ENCODE data around the gene ADAMTS2.

ADAMTS2 gene

DNA sequence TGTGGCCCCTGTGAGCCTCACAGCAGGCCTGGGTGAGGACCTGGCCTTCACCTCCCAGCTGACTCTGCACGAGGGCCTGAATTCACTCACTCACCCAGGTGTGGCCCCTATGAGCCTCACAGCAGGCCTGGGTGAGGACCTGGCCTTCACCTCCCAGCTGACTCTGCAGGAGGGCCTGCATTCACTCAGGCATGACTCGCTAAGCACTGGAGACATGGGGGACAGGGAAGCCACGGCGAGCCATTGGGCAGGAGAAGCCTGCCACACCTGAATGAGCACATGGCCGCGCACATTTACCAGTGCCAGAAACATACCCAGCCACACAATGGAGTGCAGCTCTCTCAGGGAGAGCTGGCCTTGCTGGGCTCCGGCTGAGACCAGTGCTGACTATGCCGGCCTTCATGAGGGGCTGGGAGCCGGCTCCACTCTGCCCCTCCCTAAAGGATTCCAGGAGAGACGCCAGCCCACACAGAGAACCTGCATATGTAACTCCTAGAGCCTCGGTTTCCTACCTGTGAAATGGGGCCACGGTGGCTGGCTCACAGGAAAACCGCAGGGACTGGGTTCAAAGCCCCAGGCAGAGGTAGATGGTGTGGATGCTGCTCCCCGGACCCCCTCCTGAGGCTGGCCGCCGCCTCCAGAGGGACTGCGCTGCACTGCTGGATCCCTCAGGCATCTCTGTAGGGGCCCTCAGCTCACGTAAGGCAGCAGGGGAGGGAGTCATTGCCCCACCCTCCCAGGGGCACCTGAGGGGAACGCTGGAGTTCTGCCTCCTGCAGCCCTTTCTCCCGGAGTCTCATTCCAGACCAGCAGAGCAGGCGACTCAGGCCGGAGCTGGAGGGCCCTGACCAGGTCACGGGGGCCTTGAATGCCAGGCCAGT is 7.2 kb downstream of the ADAMTS2 start:
- H3K4me2 ChIP-seq (ENCODE audit: low read depth, low read length, poor library complexity, severe bottlenecking) = no peak overlapping the region
- no peaks in the 10 kb centered on the region for H3K79me2 ChIP-seq (ENCODE audit: insufficient read depth, low read length)
- no peaks in the 10 kb centered on the region for H3K9me2 ChIP-seq (replicated peaks; ENCODE audit: insufficient read depth, low read length)
- H3K36me3 ChIP-seq (ENCODE audit: low read length) = no peaks in the 10 kb centered on the region
- no peak overlapping the region for H3K27ac ChIP-seq (ENCODE audit: low read depth, low read length)
- no peaks in the 10 kb centered on the region for H3K9me3 ChIP-seq (ENCODE audit: insufficient read depth, low read length)
- TF ChIP-seq, protein P1, sequence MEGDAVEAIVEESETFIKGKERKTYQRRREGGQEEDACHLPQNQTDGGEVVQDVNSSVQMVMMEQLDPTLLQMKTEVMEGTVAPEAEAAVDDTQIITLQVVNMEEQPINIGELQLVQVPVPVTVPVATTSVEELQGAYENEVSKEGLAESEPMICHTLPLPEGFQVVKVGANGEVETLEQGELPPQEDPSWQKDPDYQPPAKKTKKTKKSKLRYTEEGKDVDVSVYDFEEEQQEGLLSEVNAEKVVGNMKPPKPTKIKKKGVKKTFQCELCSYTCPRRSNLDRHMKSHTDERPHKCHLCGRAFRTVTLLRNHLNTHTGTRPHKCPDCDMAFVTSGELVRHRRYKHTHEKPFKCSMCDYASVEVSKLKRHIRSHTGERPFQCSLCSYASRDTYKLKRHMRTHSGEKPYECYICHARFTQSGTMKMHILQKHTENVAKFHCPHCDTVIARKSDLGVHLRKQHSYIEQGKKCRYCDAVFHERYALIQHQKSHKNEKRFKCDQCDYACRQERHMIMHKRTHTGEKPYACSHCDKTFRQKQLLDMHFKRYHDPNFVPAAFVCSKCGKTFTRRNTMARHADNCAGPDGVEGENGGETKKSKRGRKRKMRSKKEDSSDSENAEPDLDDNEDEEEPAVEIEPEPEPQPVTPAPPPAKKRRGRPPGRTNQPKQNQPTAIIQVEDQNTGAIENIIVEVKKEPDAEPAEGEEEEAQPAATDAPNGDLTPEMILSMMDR (IDR thresholded peaks at IDR 0.05; ENCODE audit: insufficient read depth, low read length, poor library complexity, severe bottlenecking) = no peak
- TF ChIP-seq EZH2phosphoT487 (conservative IDR thresholded peaks at IDR 0.05; ENCODE audit: low read length) = no peak
- H3F3A ChIP-seq (ENCODE audit: insufficient read depth) = no peaks in the 10 kb centered on the region
- H4K20me1 ChIP-seq (ENCODE audit: low read depth, low read length) = no peaks in the 10 kb centered on the region
- H3K27me3 ChIP-seq (ENCODE audit: low read length) = no peaks in the 10 kb centered on the region
- H2AFZ ChIP-seq (ENCODE audit: low read depth, low read length, severe bottlenecking) = no peak overlapping the region
- H3K4me3 ChIP-seq (ENCODE audit: insufficient read depth, low read length, poor library complexity, severe bottlenecking) = no peak overlapping the region
- no peak overlapping the region for H3K9ac ChIP-seq (ENCODE audit: low read length)

DNA sequence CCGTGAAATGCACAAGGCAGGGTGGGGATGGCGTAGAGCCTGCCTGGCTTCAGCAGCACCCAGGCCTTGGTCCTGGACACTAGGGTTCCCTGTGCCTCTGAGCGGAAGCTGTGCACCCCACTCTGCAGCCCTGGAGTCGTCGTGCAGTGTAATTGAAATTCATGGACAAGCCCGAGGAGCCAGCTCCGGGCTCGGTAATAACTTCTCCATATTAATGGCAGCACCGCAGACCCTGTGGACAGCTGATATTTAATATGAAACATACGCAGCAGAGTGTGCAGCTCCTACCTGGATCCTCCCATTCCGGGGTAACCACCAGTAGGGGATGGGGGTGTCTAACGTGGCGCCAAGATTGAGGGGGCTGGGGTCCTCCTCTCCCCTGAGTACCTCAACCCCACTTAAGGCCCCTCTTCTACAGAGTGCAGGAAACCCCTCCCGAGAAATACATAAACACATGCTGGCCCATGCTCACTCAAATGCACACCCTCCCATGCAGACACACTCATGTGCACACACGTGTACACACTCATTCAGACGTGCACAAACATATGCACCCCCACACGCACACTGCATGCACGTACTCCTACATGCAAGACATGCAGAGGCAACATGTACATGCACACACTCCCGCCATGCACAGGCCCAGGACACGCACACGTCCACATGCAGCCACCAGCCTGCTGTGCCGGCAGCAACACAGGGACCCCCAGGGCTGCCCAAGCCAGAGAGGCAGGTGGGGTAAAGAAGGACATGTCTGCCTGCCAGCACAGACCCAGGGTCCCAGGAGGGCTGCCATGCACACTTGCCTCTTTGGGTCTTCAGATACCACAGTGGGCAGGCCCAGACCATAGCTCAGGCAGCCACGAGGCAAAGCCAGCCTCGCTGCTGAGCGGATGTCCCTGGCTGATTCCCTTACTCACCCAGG is 8.1 kb downstream of the ADAMTS2 start:
- H3K27ac ChIP-seq (ENCODE audit: low read depth, low read length) = no peak overlapping the region
- H3K79me2 ChIP-seq (ENCODE audit: insufficient read depth, low read length) = no peaks in the 10 kb centered on the region
- no peak overlapping the region for H3K9ac ChIP-seq (ENCODE audit: low read length)
- no peaks in the 10 kb centered on the region for H3K27me3 ChIP-seq (ENCODE audit: low read length)
- H3K9me3 ChIP-seq (ENCODE audit: insufficient read depth, low read length) = no peaks in the 10 kb centered on the region
- no peaks in the 10 kb centered on the region for H3K36me3 ChIP-seq (ENCODE audit: low read length)
- no peak for TF ChIP-seq EZH2phosphoT487 (conservative IDR thresholded peaks at IDR 0.05; ENCODE audit: low read length)
- TF ChIP-seq, protein P1 (IDR thresholded peaks at IDR 0.05; ENCODE audit: insufficient read depth, low read length, poor library complexity, severe bottlenecking) = no peak
- H3K4me3 ChIP-seq (ENCODE audit: insufficient read depth, low read length, poor library complexity, severe bottlenecking) = no peak overlapping the region
- no peak overlapping the region for H2AFZ ChIP-seq (ENCODE audit: low read depth, low read length, severe bottlenecking)
- no peaks in the 10 kb centered on the region for H3K9me2 ChIP-seq (replicated peaks; ENCODE audit: insufficient read depth, low read length)
- H3F3A ChIP-seq (ENCODE audit: insufficient read depth) = no peaks in the 10 kb centered on the region
- H3K4me2 ChIP-seq (ENCODE audit: low read depth, low read length, poor library complexity, severe bottlenecking) = no peak overlapping the region
- H4K20me1 ChIP-seq (ENCODE audit: low read depth, low read length) = no peaks in the 10 kb centered on the region

DNA sequence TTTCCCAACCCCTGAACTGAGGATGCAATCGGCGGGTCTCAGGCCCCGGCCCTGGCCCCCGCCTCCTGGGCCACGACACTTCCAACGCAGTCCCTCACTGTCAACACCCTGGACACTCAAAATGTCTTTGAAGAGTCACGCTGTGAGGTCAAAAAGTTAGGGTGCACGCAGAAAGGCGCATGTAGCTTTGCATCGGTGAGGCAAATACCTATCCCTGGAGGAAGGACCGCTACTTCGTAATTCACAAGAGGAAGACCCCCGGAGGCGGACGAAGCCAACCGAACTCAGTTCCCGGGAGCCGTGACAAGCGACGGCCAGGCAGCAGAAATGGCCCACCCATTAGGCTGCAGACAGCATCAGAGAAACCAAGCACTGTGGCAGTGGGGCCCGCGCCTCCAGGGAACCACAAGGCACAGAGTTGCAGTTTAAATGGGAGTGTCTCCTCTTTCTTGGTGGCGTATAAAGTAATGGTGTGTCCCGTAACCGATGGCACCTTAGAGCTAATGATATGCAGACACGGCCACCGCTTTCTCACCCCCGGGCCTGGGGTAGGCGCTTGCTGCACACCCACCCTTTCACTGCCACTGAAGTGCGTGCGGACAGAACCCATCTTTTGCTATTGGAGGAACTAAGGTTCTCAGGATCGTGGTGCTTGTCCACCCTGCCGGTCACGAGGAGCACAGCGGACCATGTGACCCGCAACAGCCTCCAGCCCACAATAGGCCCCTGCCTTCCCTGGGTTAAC is 9.0 kb downstream of the ADAMTS2 start:
- H3K79me2 ChIP-seq (ENCODE audit: insufficient read depth, low read length) = no peaks in the 10 kb centered on the region
- H3K9me3 ChIP-seq (ENCODE audit: insufficient read depth, low read length) = no peaks in the 10 kb centered on the region
- H3K36me3 ChIP-seq (ENCODE audit: low read length) = no peaks in the 10 kb centered on the region
- H3K9ac ChIP-seq (ENCODE audit: low read length) = no peak overlapping the region
- H3F3A ChIP-seq (ENCODE audit: insufficient read depth) = no peaks in the 10 kb centered on the region
- H3K4me3 ChIP-seq (ENCODE audit: insufficient read depth, low read length, poor library complexity, severe bottlenecking) = no peak overlapping the region
- no peak overlapping the region for H3K27ac ChIP-seq (ENCODE audit: low read depth, low read length)
- no peaks in the 10 kb centered on the region for H4K20me1 ChIP-seq (ENCODE audit: low read depth, low read length)
- H3K9me2 ChIP-seq (replicated peaks; ENCODE audit: insufficient read depth, low read length) = no peaks in the 10 kb centered on the region
- no peaks in the 10 kb centered on the region for H3K27me3 ChIP-seq (ENCODE audit: low read length)
- no peak overlapping the region for H2AFZ ChIP-seq (ENCODE audit: low read depth, low read length, severe bottlenecking)
- TF ChIP-seq EZH2phosphoT487 (conservative IDR thresholded peaks at IDR 0.05; ENCODE audit: low read length) = no peak
- TF ChIP-seq, protein P1 (IDR thresholded peaks at IDR 0.05; ENCODE audit: insufficient read depth, low read length, poor library complexity, severe bottlenecking) = no peak
- no peak overlapping the region for H3K4me2 ChIP-seq (ENCODE audit: low read depth, low read length, poor library complexity, severe bottlenecking)
